Kidney (tissue), 14 donors: ENCODE data around the gene LTA4H. TPM values are rescaled to one million over a fixed set of nuclear protein-coding genes. Genes with fewer than 3 reads are reported as not detected.

Experiments
- DNase-seq, 5 donors: peaks; one replicate each; pipeline ENCODE4 v3.0.0-alpha.2; 2013 to 2020
- FAIRE-seq: peaks from 2 replicates; lab custom pipeline; 2012; peaks lifted over from hg19 to GRCh38; lab: Jason Lieb, UNC
- H3K27ac ChIP-seq, 2 donors: one replicate each; pipeline ENCODE4 v1.7.0; 2013; ENCODE audit warnings: low read depth in 2 of 2, low read length in 2 of 2, inconsistent platforms in 1 of 2
- H3K27me3 ChIP-seq: one replicate; pipeline ENCODE4 v1.7.1; 2013; ENCODE audit warnings: low read length, inconsistent platforms; ENCODE audit not compliant: control insufficient read depth, insufficient read depth
- H3K36me3 ChIP-seq, 3 donors: one replicate each; pipeline versions ENCODE4 v1.7.0 to v1.7.1; 2013; ENCODE audit warnings: low read length in 3 of 3, control low read depth in 1 of 3, inconsistent platforms in 1 of 3; ENCODE audit not compliant: insufficient read depth in 3 of 3, control insufficient read depth in 2 of 3
- H3K4me1 ChIP-seq, 3 donors: one replicate each; pipeline versions ENCODE4 v1.7.0 to v1.7.1; 2013; ENCODE audit warnings: low read length in 3 of 3, inconsistent platforms in 1 of 3, low read depth in 1 of 3; ENCODE audit not compliant: control insufficient read depth in 2 of 3, insufficient read depth in 2 of 3
- H3K4me3 ChIP-seq, 3 donors: one replicate each; pipeline versions ENCODE4 v1.7.0 to v1.8.1; 2013; ENCODE audit warnings: low read length in 3 of 3, control low read depth in 1 of 3, inconsistent platforms in 1 of 3
- H3K9ac ChIP-seq, 3 donors: one replicate each; pipeline versions ENCODE4 v1.7.0 to v1.7.1; 2013; ENCODE audit warnings: low read length in 3 of 3, control low read depth in 1 of 3, inconsistent platforms in 1 of 3
- H3K9me3 ChIP-seq, 3 donors: one replicate each; pipeline versions ENCODE4 v1.7.0 to v1.7.1; 2013; ENCODE audit warnings: low read length in 3 of 3, control low read depth in 1 of 3, inconsistent platforms in 1 of 3; ENCODE audit not compliant: control insufficient read depth in 2 of 3, insufficient read depth in 1 of 3
- intact Hi-C: fragments of 100-400 bp; cut with DNase I; formaldehyde crosslinking; loops from one replicate; pipeline ENCODE4 v1.11.1; 2022
- polyA plus RNA-seq: library from polyadenylated mRNA; stranded (reverse); fragments of 350-450 nt; fragmentation: Illumina TruSeq; extraction: RNeasy Lipid Tissue Mini Kit (QIAGEN cat#74804); gene quantifications from one replicate; pipeline ENCODE4 v1.2.3, GENCODE V29; 2014; ENCODE audit warnings: low read depth, low replicate concordance; ENCODE audit not compliant: insufficient read depth
- total RNA-seq: library from RNA; stranded (reverse); fragmentation: NEBNext Ultra II Directional; extraction: Animal tissue kit (Norgen Biotek cat#: 25700); gene quantifications from one replicate; pipeline ENCODE4 v1.2.1, GENCODE V29; 2021
- TF ChIP-seq, protein P1 (sequence below): IDR thresholded peaks from 3 replicates; pipeline ENCODE4 v1.5.1; 2012; ENCODE audit warnings: mild to moderate bottlenecking, moderate library complexity, borderline replicate concordance; ENCODE audit not compliant: insufficient read depth; ENCODE audit errors: extremely low read depth
- donor health status: control.
- donor health status: control.
- donor health status: control.
- donor health status: control.
- donor health status: control.
- donor health status: DM: yes; HTN: yes; CAD: no.
- donor health status: Normal renal cell carcinoma (clear cell type).

The LTA4H gene
- total and polyA plus RNA-seq, 2 donors from 2014 or later: 56.5 to 57.4 TPM

- DNase-seq: peak in 1 of 5 donors; percentile 31
Observed at GRCh38 chr12:96054244-96054610, 18.8 kb upstream of the LTA4H start.

GRCh38 chr12:96053476-96054243, 18.3 kb upstream of the LTA4H start:
- peak in 1 of 5 donors; percentile 12 for DNase-seq
- no peak for FAIRE-seq
- TF ChIP-seq, protein P1, sequence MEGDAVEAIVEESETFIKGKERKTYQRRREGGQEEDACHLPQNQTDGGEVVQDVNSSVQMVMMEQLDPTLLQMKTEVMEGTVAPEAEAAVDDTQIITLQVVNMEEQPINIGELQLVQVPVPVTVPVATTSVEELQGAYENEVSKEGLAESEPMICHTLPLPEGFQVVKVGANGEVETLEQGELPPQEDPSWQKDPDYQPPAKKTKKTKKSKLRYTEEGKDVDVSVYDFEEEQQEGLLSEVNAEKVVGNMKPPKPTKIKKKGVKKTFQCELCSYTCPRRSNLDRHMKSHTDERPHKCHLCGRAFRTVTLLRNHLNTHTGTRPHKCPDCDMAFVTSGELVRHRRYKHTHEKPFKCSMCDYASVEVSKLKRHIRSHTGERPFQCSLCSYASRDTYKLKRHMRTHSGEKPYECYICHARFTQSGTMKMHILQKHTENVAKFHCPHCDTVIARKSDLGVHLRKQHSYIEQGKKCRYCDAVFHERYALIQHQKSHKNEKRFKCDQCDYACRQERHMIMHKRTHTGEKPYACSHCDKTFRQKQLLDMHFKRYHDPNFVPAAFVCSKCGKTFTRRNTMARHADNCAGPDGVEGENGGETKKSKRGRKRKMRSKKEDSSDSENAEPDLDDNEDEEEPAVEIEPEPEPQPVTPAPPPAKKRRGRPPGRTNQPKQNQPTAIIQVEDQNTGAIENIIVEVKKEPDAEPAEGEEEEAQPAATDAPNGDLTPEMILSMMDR: no peak
- H3K27me3 ChIP-seq: no peaks in the 10 kb centered on the region
- H3K9ac ChIP-seq: no peak overlapping the region
- no peaks in the 10 kb centered on the region for H3K4me1 ChIP-seq
- peak overlapping the region in 1 of 2 donors; percentile 13 for H3K27ac ChIP-seq
- no peak overlapping the region for H3K4me3 ChIP-seq
- no peaks in the 10 kb centered on the region for H3K36me3 ChIP-seq
- intact Hi-C loops: no loop called here
- H3K9me3 ChIP-seq: peaks cover 0 to 6% (median 0%) of the 10 kb centered on the region in 3 donors

More at GRCh38 chr12:96054244-96054610, 18.8 kb upstream of the LTA4H start:
- FAIRE-seq: no peak
- no peak overlapping the region for H3K9ac ChIP-seq
- no peaks in the 10 kb centered on the region for H3K27me3 ChIP-seq
- H3K4me3 ChIP-seq: no peak overlapping the region
- intact Hi-C loops: no loop called here
- H3K4me1 ChIP-seq: no peaks in the 10 kb centered on the region
- TF ChIP-seq, protein P1: no peak
- peak overlapping the region in 1 of 2 donors; percentile 13 for H3K27ac ChIP-seq
- peaks cover 0 to 6% (median 0%) of the 10 kb centered on the region in 3 donors for H3K9me3 ChIP-seq
- H3K36me3 ChIP-seq: no peaks in the 10 kb centered on the region

DNA sequence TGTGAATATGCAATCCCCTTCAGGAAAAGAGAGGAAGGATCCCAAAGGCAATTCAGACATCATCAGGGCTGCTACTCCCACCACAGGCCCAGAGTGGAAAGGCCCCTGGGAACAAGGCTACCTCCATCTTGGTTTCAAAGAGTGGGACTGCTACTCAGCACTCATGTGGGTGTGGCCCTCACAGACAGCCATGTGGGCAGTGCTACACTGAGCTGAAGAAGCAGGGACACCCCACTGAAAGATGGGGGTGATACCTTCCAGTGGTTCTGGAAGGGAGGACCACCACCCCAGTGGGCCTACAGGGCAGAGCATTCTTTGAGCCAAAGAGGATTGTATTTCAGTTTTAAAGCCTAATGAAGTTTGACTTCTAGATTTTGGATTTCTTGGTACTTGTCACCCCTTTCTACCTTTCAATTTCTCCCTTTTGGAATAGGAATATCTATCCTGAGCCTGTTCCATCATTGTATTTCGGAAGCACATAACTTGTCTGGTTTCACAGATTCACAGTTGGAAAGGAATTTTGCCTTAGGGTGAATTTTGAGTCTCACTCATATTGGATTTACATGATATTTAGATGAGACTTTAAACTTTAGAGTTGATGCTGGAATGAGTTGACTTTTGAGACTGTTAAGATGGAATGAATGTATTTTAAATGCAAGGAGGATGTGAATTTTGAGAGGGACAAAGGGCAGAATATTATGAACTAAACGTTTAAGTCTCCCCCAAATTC, 16.5 kb upstream of the LTA4H start:
- DNase-seq: no peak
- no peak for FAIRE-seq
- H3K27me3 ChIP-seq: no peaks in the 10 kb centered on the region
- peaks cover 0 to 8% (median 0%) of the 10 kb centered on the region in 3 donors for H3K4me1 ChIP-seq
- no peak overlapping the region for H3K9ac ChIP-seq
- TF ChIP-seq, protein P1: no peak
- intact Hi-C loops: no loop called here
- no peaks in the 10 kb centered on the region for H3K36me3 ChIP-seq
- no peak overlapping the region for H3K27ac ChIP-seq
- peaks cover 0 to 6% (median 0%) of the 10 kb centered on the region in 3 donors for H3K9me3 ChIP-seq
- H3K4me3 ChIP-seq: no peak overlapping the region
